Astrocyte of the cerebellum (primary cell): Measurements from ENCODE around the gene APC.

Experiments used
- DNase-seq: peaks from one replicate; pipeline ENCODE4 v3.0.0-alpha.2; 2011; ENCODE audit warnings: low read depth
- H3K4me3 ChIP-seq: 2 replicates; pipeline ENCODE4 v1.5.1; 2011; ENCODE audit warnings: mild to moderate bottlenecking, low read depth, low read length, moderate library complexity
- CTCF ChIP-seq: IDR thresholded peaks from 2 replicates; pipeline ENCODE4 v1.5.1; 2012; ENCODE audit warnings: low read length, low read depth, moderate library complexity, mild to moderate bottlenecking; ENCODE audit errors: missing control alignments
- in situ Hi-C: cut with HindIII; loops from 2 replicates; pipeline ENCODE4 v1.10.0; 2017; ENCODE audit warnings: low sequenced_read_pairs

Gene APC

DNA sequence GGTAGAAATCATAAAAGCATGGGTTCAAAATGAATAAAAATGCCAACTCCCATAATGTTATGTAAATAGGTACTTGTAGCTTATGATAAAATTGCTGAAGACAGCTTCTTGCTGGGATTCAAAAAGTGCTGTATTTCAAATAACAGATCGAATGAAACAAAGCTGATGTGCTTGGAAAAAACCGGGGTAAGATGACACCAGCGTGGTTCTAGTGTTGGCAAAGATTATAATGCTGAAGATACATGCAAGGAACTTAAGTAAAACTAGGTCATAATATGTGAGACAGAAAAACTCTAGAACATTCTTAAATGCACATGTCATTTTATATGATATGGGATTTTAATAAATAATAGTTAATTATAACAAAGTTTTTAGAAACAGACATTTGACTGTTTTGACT, 44.4 kb upstream of the APC start:
- no peak for DNase-seq
- no peak for TF ChIP-seq CTCF
- in situ Hi-C loops: no loop called here

GRCh38 chr5:112694853-112695709, 42.6 kb upstream of the APC start:
- in situ Hi-C loops: no loop called here
- no peak for DNase-seq
- no peak for TF ChIP-seq CTCF
- no peak overlapping the region for H3K4me3 ChIP-seq

More for the DNA sequence above, 44.4 kb upstream of the APC start:
- no peak overlapping the region for H3K4me3 ChIP-seq

GRCh38 chr5:112696786-112697185, 40.9 kb upstream of the APC start:
- in situ Hi-C loops: no loop called here
- no peak for TF ChIP-seq CTCF
- no peak for DNase-seq
- H3K4me3 ChIP-seq: no peak overlapping the region

- in situ Hi-C loops: no loop called here
- no peak overlapping the region for H3K4me3 ChIP-seq
- DNase-seq: no peak
- TF ChIP-seq CTCF: no peak
These were observed 40.4 kb upstream of the APC start for GRCh38 chr5:112697322-112697721.

DNA sequence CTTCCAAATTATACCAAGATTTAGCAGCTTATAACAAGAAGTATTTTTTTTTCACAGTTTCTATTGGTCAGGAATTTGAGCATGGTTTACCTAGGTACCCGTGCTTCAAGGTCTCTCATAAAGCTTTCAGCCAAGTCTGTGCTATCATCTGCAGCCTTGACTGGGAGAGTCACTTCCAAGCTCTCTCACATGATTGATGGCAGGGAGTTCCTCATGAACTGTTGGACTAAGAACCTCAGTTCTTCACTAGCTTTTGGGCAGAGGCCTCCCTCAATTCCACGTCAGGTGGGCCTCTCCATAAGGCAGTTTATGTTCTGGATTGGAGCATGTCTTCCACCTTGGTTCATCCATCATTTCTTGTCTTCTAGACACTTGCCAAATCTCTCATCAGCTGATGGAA, 39.9 kb upstream of the APC start:
- H3K4me3 ChIP-seq: no peak overlapping the region
- no peak for TF ChIP-seq CTCF
- in situ Hi-C loops: no loop called here
- DNase-seq: no peak

- TF ChIP-seq CTCF: no peak
- peak; percentile 38 for DNase-seq
- in situ Hi-C loops: no loop called here
- no peak overlapping the region for H3K4me3 ChIP-seq
These were observed 33.5 kb upstream of the APC start for GRCh38 chr5:112703866-112704820.
